Body of pancreas (tissue), 4 donors: ENCODE results near the gene SETBP1. TPM values are rescaled to one million over a fixed set of nuclear protein-coding genes. Genes with fewer than 3 reads are reported as not detected.

Source experiments
- ATAC-seq: fragments of 150-250 bp; one replicate; pipeline ENCODE4 v1.9.1; 2016
- DNase-seq, 4 donors: peaks; one replicate each; pipeline ENCODE4 v3.0.0-alpha.2; 2019
- H3K27ac ChIP-seq, 4 donors: fragments of 200-600 bp; sonication (generic); 1 replicate in 3 of 4; 2 replicates in 1 of 4; pipeline versions ENCODE4 v1.5.1 to v1.6.1; 2016 to 2019; ENCODE audit warnings: mild to moderate bottlenecking in 1 of 4, mixed read lengths in 1 of 4, moderate library complexity in 1 of 4
- H3K27me3 ChIP-seq, 2 donors: fragments of 200-600 bp; sonication (generic); one replicate each; pipeline ENCODE4 v1.6.0; 2016; ENCODE audit warnings: mild to moderate bottlenecking in 1 of 2
- H3K36me3 ChIP-seq, 2 donors: fragments of 200-600 bp; sonication (generic); replicated peaks in 1 of 2; 2 replicates each; pipeline ENCODE4 v1.5.1; 2016; ENCODE audit warnings: low read depth in 2 of 2; ENCODE audit not compliant: insufficient read depth in 1 of 2
- H3K4me1 ChIP-seq: fragments of 200-600 bp; sonication (generic); one replicate; pipeline ENCODE4 v1.6.0; 2016
- H3K4me3 ChIP-seq, 2 donors: fragments of 200-600 bp; sonication (generic); 1 replicate in 1 of 2; 2 replicates in 1 of 2; pipeline ENCODE4 v1.5.1; 2016 to 2019
- H3K9me3 ChIP-seq, 3 donors: fragments of 200-600 bp; sonication (generic); 1 replicate in 2 of 3; 2 replicates in 1 of 3; pipeline ENCODE4 v1.5.1; 2016
- CTCF ChIP-seq, 7 experiments: fragments of 450-650 bp in 4 of 7; fragments of 200-600 bp in 3 of 7; sonication (generic) in 3 of 7; IDR thresholded peaks; one replicate each; pipeline ENCODE4 v1.5.1; 2016 to 2019; ENCODE audit warnings: antibody characterized with exemption in 7 of 7
- POLR2A ChIP-seq, 3 donors: fragments of 450-650 bp; IDR thresholded peaks; one replicate each; pipeline ENCODE4 v1.6.1; 2016; ENCODE audit warnings: antibody characterized with exemption in 3 of 3, mild to moderate bottlenecking in 2 of 3
- WGBS, 2 donors: methylation state at CpG; one replicate each; pipeline ENCODE4 v1.1.5; 2017; 5-methylcytosine and 5-hydroxymethylcytosine counted together
- intact Hi-C: fragments of 100-400 bp; cut with DNase I; formaldehyde crosslinking; loops from one replicate; pipeline ENCODE4 v1.15.1; 2023
- total RNA-seq, 2 donors: library from RNA; depleted of rRNA; stranded (reverse); fragments of >200 nt; gene quantifications; one replicate each; pipeline ENCODE4 v1.1.0, GENCODE V29; 2016

Gene SETBP1
- total RNA-seq, 2 donors from 2014 or later, result 23.6 to 37.2 TPM

GRCh38 chr18:44909191-44909719, 228.6 kb downstream of the SETBP1 start:
- Histone ChIP-seq H3K4me3 (no peak overlapping the region), H3K27me3 (no peaks in the 10 kb centered on the region), H3K27ac (no peak overlapping the region), H3K9me3 (no peaks in the 10 kb centered on the region), H3K36me3 (no peaks in the 10 kb centered on the region), H3K4me1 (peaks cover 37% of the 10 kb centered on the region)
- 74 to 78% methylated on average over 5 of the region's 5 CpGs for WGBS, 2 donors
- ATAC-seq (no peak), DNase-seq (no peak)
- TF ChIP-seq POLR2A (IDR thresholded peaks at IDR 0.05) (no peak), CTCF (IDR thresholded peaks at IDR 0.05) (no peak)
- intact Hi-C loops, result loop anchor here (10.0 kb wide), 1 partner anchor 94 kb away; no protein-coding TSS in a partner anchor

- peaks cover 52% of the 10 kb centered on the region for H3K4me1 ChIP-seq
- ATAC-seq (no peak), DNase-seq (no peak)
- WGBS, 2 donors, result 91 to 95% methylated on average over 4 of the region's 4 CpGs
- H3K27me3 ChIP-seq, result no peaks in the 10 kb centered on the region
- intact Hi-C loops, result no loop called here
- TF ChIP-seq POLR2A (IDR thresholded peaks at IDR 0.05) (no peak), CTCF (IDR thresholded peaks at IDR 0.05) (no peak)
- no peaks in the 10 kb centered on the region for H3K36me3 ChIP-seq
- H3K9me3 ChIP-seq, result no peaks in the 10 kb centered on the region
- H3K27ac ChIP-seq, result no peak overlapping the region
- no peak overlapping the region for H3K4me3 ChIP-seq
These were observed 230.6 kb downstream of the SETBP1 start for GRCh38 chr18:44911260-44911659.

- intact Hi-C loops, result no loop called here
- no peaks in the 10 kb centered on the region for H3K9me3 ChIP-seq
- no peaks in the 10 kb centered on the region for H3K36me3 ChIP-seq
- DNase-seq (no peak), ATAC-seq (no peak)
- H3K27me3 ChIP-seq, result no peaks in the 10 kb centered on the region
- 59 to 61% methylated on average over 3 of the region's 3 CpGs for WGBS, 2 donors
- no peak for TF ChIP-seq CTCF (IDR thresholded peaks at IDR 0.05)
- no peak for TF ChIP-seq POLR2A (IDR thresholded peaks at IDR 0.05)
- peaks cover 52% of the 10 kb centered on the region for H3K4me1 ChIP-seq
- H3K4me3 ChIP-seq, result no peak overlapping the region
- no peak overlapping the region for H3K27ac ChIP-seq
These were observed 231.1 kb downstream of the SETBP1 start for GRCh38 chr18:44911773-44912172.

- intact Hi-C loops, result no loop called here
- Histone ChIP-seq H3K27me3 (no peaks in the 10 kb centered on the region), H3K9me3 (no peaks in the 10 kb centered on the region), H3K36me3 (no peaks in the 10 kb centered on the region), H3K4me3 (no peak overlapping the region), H3K27ac (no peak overlapping the region), H3K4me1 (peaks cover 61% of the 10 kb centered on the region)
- DNase-seq, result no peak
- TF ChIP-seq CTCF (IDR thresholded peaks at IDR 0.05) (no peak), POLR2A (IDR thresholded peaks at IDR 0.05) (no peak)
- no peak for ATAC-seq
- 81 to 86% methylated on average over 6 of the region's 6 CpGs for WGBS, 2 donors
These were observed 232.2 kb downstream of the SETBP1 start for GRCh38 chr18:44912740-44913478.

- DNase-seq, result no peak
- no peak for TF ChIP-seq CTCF (IDR thresholded peaks at IDR 0.05)
- TF ChIP-seq POLR2A (IDR thresholded peaks at IDR 0.05), result no peak
- H3K27ac ChIP-seq, result no peak overlapping the region
- H3K27me3 ChIP-seq, result no peaks in the 10 kb centered on the region
- H3K4me3 ChIP-seq, result no peak overlapping the region
- WGBS, 2 donors, result 77 to 83% methylated on average over 5 of the region's 5 CpGs
- no peak for ATAC-seq
- no peaks in the 10 kb centered on the region for H3K36me3 ChIP-seq
- H3K9me3 ChIP-seq, result no peaks in the 10 kb centered on the region
- peaks cover 72% of the 10 kb centered on the region for H3K4me1 ChIP-seq
- intact Hi-C loops, result no loop called here
These were observed 233.3 kb downstream of the SETBP1 start for GRCh38 chr18:44914028-44914427.
